K562 (cell line): Measurements from ENCODE around the gene DOCK7.

Experiments
- GABPA ChIP-seq: fragments of 200-800 bp; sonication (Bioruptor generic); conservative IDR thresholded peaks from 2 replicates; pipeline ENCODE4 v1.6.1; 2016; ENCODE audit warnings: low read depth, missing genetic modification characterization, missing compliant biosample characterization
- POLR2A ChIP-seq: fragments of 450-650 bp; conservative IDR thresholded peaks from 2 replicates; pipeline ENCODE4 v1.6.1; 2016
- PREB ChIP-seq: sonication (generic); formaldehyde crosslinking; IDR thresholded peaks from 2 replicates; pipeline ENCODE4 v1.8.1; 2023; ENCODE audit warnings: mild to moderate bottlenecking, missing genetic modification reagents
- SMARCE1 ChIP-seq: fragments of 450-650 bp; IDR thresholded peaks from 2 replicates; pipeline ENCODE4 v1.7.1; 2016; ENCODE audit warnings: mild to moderate bottlenecking
- USF2 ChIP-seq: sonication (generic); formaldehyde crosslinking; IDR thresholded peaks from 2 replicates; pipeline ENCODE4 v1.5.0; 2020; ENCODE audit warnings: missing genetic modification reagents
- TF ChIP-seq, protein P1 (sequence below): fragments of 450-650 bp; formaldehyde crosslinking; conservative IDR thresholded peaks from 2 replicates; pipeline ENCODE4 v1.4.0; 2022; ENCODE audit warnings: mild to moderate bottlenecking, missing genetic modification characterization
- TF ChIP-seq, protein P2 (sequence below): sonication (generic); formaldehyde crosslinking; IDR thresholded peaks from 2 replicates; pipeline ENCODE4 v1.8.0; 2022; ENCODE audit warnings: mild to moderate bottlenecking, missing genetic modification reagents, borderline replicate concordance

DNA sequence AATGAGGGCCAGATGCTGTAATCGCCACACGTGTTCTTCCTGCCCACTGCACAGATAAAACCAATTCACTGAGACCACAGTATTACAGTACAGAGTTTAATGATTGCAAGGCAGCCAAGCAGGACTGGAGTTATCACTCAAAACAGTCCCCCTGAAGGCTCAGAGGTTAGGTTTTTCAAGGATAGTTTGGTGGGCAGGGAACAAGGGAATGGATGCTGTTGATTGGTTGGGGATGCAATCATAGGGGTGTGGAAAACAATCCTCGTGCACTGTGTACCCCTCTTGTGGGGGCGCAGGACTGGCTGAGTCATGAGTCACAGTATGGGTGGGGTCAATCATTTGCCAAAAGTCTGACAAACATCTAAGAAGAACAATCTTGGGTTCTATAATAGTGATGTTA is 263.8 kb downstream of the DOCK7 start:
- TF ChIP-seq, protein P1, sequence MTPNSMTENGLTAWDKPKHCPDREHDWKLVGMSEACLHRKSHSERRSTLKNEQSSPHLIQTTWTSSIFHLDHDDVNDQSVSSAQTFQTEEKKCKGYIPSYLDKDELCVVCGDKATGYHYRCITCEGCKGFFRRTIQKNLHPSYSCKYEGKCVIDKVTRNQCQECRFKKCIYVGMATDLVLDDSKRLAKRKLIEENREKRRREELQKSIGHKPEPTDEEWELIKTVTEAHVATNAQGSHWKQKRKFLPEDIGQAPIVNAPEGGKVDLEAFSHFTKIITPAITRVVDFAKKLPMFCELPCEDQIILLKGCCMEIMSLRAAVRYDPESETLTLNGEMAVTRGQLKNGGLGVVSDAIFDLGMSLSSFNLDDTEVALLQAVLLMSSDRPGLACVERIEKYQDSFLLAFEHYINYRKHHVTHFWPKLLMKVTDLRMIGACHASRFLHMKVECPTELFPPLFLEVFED (CRISPR knock-in tag): no peak
- TF ChIP-seq GABPA (tag): no peak
- no peak for TF ChIP-seq POLR2A
- no peak for TF ChIP-seq PREB (CRISPR knock-in tag)
- no peak for TF ChIP-seq USF2 (CRISPR knock-in tag)
- TF ChIP-seq SMARCE1: no peak
- TF ChIP-seq, protein P2, sequence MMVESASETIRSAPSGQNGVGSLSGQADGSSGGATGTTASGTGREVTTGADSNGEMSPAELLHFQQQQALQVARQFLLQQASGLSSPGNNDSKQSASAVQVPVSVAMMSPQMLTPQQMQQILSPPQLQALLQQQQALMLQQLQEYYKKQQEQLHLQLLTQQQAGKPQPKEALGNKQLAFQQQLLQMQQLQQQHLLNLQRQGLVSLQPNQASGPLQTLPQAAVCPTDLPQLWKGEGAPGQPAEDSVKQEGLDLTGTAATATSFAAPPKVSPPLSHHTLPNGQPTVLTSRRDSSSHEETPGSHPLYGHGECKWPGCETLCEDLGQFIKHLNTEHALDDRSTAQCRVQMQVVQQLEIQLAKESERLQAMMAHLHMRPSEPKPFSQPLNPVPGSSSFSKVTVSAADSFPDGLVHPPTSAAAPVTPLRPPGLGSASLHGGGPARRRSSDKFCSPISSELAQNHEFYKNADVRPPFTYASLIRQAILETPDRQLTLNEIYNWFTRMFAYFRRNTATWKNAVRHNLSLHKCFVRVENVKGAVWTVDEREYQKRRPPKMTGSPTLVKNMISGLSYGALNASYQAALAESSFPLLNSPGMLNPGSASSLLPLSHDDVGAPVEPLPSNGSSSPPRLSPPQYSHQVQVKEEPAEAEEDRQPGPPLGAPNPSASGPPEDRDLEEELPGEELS: no peak
